ENCODE results near the gene KRT6A. TPM values are rescaled to one million over a fixed set of nuclear protein-coding genes. Genes with fewer than 3 reads are reported as not detected.
"Not testable (repeated sequence)": the region's sequence is repeated elsewhere in the genome, so short reads cannot be mapped to it uniquely, and the experiment has no call there.

The KRT6A gene
- total and polyA plus RNA-seq, 2 experiments from 2014 or later = 0.22 TPM; not detected in 1

GRCh38 chr12:52454411-52455201 is 38.5 kb downstream of the KRT6A start:
- no peaks in the 10 kb centered on the region for H3K4me1 ChIP-seq (ENCODE audit: low read depth)
- TF ChIP-seq CTCF (IDR thresholded peaks at IDR 0.05; ENCODE audit: low read depth, low read length) = no peak
- peak in 1 of 2 donors; percentile 23 for DNase-seq (ENCODE audit: low read depth in 1 of 2, low spot score in 1 of 2)
- H3K4me3 ChIP-seq = no peak overlapping the region
- H3K36me3 ChIP-seq = no peaks in the 10 kb centered on the region
- H3K9me3 ChIP-seq (ENCODE audit: low read depth) = no peaks in the 10 kb centered on the region
- H3K27me3 ChIP-seq = no peaks in the 10 kb centered on the region
- no peak overlapping the region for H3K27ac ChIP-seq

GRCh38 chr12:52452101-52452500 is 41.0 kb downstream of the KRT6A start, which contains the start of gene KRT6B:
KRT6B (minus strand) TSS chr12:52452146; CDS start chr12:52452078, 68 bp downstream.
- no peaks in the 10 kb centered on the region for H3K4me1 ChIP-seq (ENCODE audit: low read depth)
- no peak within 1 kb of the TSS for H3K4me3 ChIP-seq
- no peak for DNase-seq (ENCODE audit: low read depth in 1 of 2, low spot score in 1 of 2)
- no peaks in the 10 kb centered on the region for H3K36me3 ChIP-seq
- H3K9me3 ChIP-seq (ENCODE audit: low read depth) = no peaks in the 10 kb centered on the region
- H3K27me3 ChIP-seq = no peaks in the 10 kb centered on the region
- H3K27ac ChIP-seq = no peak within 1 kb of the TSS
- no peak for TF ChIP-seq CTCF (IDR thresholded peaks at IDR 0.05; ENCODE audit: low read depth, low read length)

- H3K9me3 ChIP-seq (ENCODE audit: low read depth) = no peaks in the 10 kb centered on the region
- no peak for TF ChIP-seq CTCF (IDR thresholded peaks at IDR 0.05; ENCODE audit: low read depth, low read length)
- no peaks in the 10 kb centered on the region for H3K36me3 ChIP-seq
- no peak overlapping the region for H3K4me3 ChIP-seq
- H3K4me1 ChIP-seq (ENCODE audit: low read depth) = no peaks in the 10 kb centered on the region
- no peak for DNase-seq (ENCODE audit: low read depth in 1 of 2, low spot score in 1 of 2)
- no peak overlapping the region for H3K27ac ChIP-seq
- peaks cover 7% of the 10 kb centered on the region for H3K27me3 ChIP-seq
These were observed 44.8 kb downstream of the KRT6A start for GRCh38 chr12:52448228-52448627.

GRCh38 chr12:52447196-52447595 is 45.9 kb downstream of the KRT6A start:
- H3K27ac ChIP-seq; H3K4me1 ChIP-seq (ENCODE audit: low read depth); H3K4me3 ChIP-seq; DNase-seq (ENCODE audit: low read depth in 1 of 2, low spot score in 1 of 2); H3K9me3 ChIP-seq (ENCODE audit: low read depth); H3K27me3 ChIP-seq; H3K36me3 ChIP-seq: not testable (repeated sequence)

- Histone ChIP-seq H3K27ac (no peak overlapping the region), H3K4me3 (no peak overlapping the region), H3K36me3 (no peaks in the 10 kb centered on the region), H3K27me3 (peaks cover 7% of the 10 kb centered on the region), H3K4me1 (ENCODE audit: low read depth) (peaks cover 1% of the 10 kb centered on the region), H3K9me3 (ENCODE audit: low read depth) (no peaks in the 10 kb centered on the region)
- TF ChIP-seq CTCF (IDR thresholded peaks at IDR 0.05; ENCODE audit: low read depth, low read length) = no peak
- no peak for DNase-seq (ENCODE audit: low read depth in 1 of 2, low spot score in 1 of 2)
These were observed 46.6 kb downstream of the KRT6A start for GRCh38 chr12:52446367-52447045.

- H3K27me3 ChIP-seq = peaks cover 7% of the 10 kb centered on the region
- no peak overlapping the region for H3K27ac ChIP-seq
- H3K4me1 ChIP-seq (ENCODE audit: low read depth) = peaks cover 6% of the 10 kb centered on the region
- no peak overlapping the region for H3K4me3 ChIP-seq
- no peaks in the 10 kb centered on the region for H3K36me3 ChIP-seq
- no peak for TF ChIP-seq CTCF (IDR thresholded peaks at IDR 0.05; ENCODE audit: low read depth, low read length)
- no peaks in the 10 kb centered on the region for H3K9me3 ChIP-seq (ENCODE audit: low read depth)
- no peak for DNase-seq (ENCODE audit: low read depth in 1 of 2, low spot score in 1 of 2)
These were observed 47.2 kb downstream of the KRT6A start for GRCh38 chr12:52445876-52446275.

All from cardiac muscle cell (in vitro differentiated cells and primary cell).